Tibial nerve (tissue), 4 donors: Measurements from ENCODE around the gene UPB1. TPM values are rescaled to one million over a fixed set of nuclear protein-coding genes. Genes with fewer than 3 reads are reported as not detected.
A peak's percentile ranks its signal among the peaks of the same experiment; 100 is the strongest.

Experiments
- DNase-seq, 2 donors: peaks; one replicate each; pipeline ENCODE4 v3.0.0-alpha.2; 2019; ENCODE audit warnings: low spot score in 2 of 2
- H3K27ac ChIP-seq, 4 donors: fragments of 200-600 bp; sonication (generic) in 3 of 4; one replicate each; pipeline ENCODE4 v1.5.1; 2017 to 2019; ENCODE audit warnings: mild to moderate bottlenecking in 1 of 4
- H3K27me3 ChIP-seq, 2 donors: fragments of 200-600 bp; sonication (generic) in 1 of 2; one replicate each; pipeline versions ENCODE4 v1.5.1 to v1.6.0; 2017 to 2019
- H3K36me3 ChIP-seq, 3 donors: fragments of 200-600 bp; sonication (generic); one replicate each; pipeline ENCODE4 v1.5.1; 2018 to 2019
- H3K4me1 ChIP-seq, 4 donors: fragments of 200-600 bp; sonication (generic) in 3 of 4; one replicate each; pipeline ENCODE4 v1.5.1; 2017 to 2019
- H3K4me3 ChIP-seq, 4 donors: fragments of 200-600 bp; sonication (generic) in 3 of 4; one replicate each; pipeline ENCODE4 v1.5.1; 2017 to 2019; ENCODE audit warnings: mild to moderate bottlenecking in 1 of 4, moderate library complexity in 1 of 4
- H3K9me3 ChIP-seq, 4 donors: fragments of 200-600 bp; sonication (generic) in 3 of 4; one replicate each; pipeline ENCODE4 v1.5.1; 2017 to 2019
- EP300 ChIP-seq, 2 donors: sonication (generic); formaldehyde crosslinking; IDR thresholded peaks; one replicate each; pipeline ENCODE4 v1.6.1; 2017; ENCODE audit warnings: antibody characterized with exemption in 2 of 2, mild to moderate bottlenecking in 1 of 2
- POLR2A ChIP-seq, 2 donors: fragments of 450-650 bp; IDR thresholded peaks; one replicate each; pipeline ENCODE4 v1.6.1; 2017; ENCODE audit warnings: antibody characterized with exemption in 2 of 2, mild to moderate bottlenecking in 2 of 2, moderate library complexity in 2 of 2
- WGBS, 2 donors: methylation state at CpG; one replicate each; pipeline ENCODE4 v1.1.5; 2018; 5-methylcytosine and 5-hydroxymethylcytosine counted together
- total RNA-seq, 4 donors: library from RNA; depleted of rRNA; stranded (reverse); fragments of >200 nt; gene quantifications; one replicate each; pipeline ENCODE4 v1.1.0, GENCODE V29; 2016
- TF ChIP-seq, protein P1 (sequence below), 5 experiments: fragments of 200-600 bp in 3 of 5; fragments of 450-650 bp in 2 of 5; sonication (generic) in 3 of 5; IDR thresholded peaks; one replicate each; pipeline ENCODE4 v1.5.1; 2016 to 2019; ENCODE audit warnings: antibody characterized with exemption in 5 of 5, mild to moderate bottlenecking in 3 of 5, moderate library complexity in 2 of 5

UPB1 gene
- total RNA-seq, 4 donors from 2014 or later = 0.44 to 0.98 (median 0.63) TPM; not detected in 1

DNA sequence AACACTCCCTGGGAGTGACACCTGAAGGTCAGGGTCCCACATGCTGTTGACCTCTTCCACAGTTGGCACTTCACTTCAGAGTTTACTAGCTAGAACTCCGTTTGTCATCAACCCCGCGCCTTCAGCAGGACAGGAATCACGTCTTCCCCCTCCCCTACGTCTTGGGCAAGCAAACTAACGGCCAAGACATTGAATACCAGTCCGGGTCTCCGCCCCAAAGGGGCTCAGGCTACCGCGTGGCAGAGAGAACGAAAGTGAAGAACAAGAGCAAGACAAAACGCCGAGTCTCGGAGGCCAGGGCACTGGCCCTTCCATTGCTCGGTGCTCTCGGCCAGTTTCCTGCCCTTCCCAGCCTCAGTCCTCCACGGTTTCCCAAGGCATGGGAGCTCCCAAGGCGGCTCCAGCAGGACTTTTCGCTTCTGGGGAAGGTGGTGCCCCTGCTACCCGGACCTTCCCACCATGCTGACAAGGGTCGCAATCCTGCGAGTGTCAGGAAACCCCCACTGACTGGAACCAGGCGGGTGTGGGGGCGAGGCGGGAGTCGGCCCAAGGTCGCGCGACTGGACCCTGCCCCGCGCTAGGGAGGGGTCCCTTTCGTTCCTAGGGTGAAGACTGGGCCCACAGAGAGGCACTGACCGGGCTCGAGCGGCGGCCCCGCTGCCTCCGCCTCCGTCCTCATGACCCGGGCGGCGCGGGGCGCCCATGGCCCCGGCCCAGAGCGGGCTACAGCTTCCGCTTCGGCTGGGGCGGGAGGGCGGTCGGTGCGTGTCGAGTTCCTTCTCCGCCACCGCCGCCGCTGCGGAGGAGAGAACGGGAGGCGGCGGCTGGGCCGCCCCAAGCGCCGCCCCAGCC, 59.4 kb downstream of the UPB1 start, which contains the start of gene GUCD1:
Gene GUCD1, minus strand, starts transcription at position 826 of the 852 bp plus-strand sequence. Its CDS starts 147 bp downstream, at position 679.
- Histone ChIP-seq H3K4me1 (peaks cover 5 to 69% (median 33%) of the 10 kb centered on the region in 4 donors), H3K27ac (peak within 1 kb of the TSS; percentile 93 to 99 (median 96)), H3K36me3 (peaks cover 3 to 28% (median 11%) of the 10 kb centered on the region in 3 donors), H3K27me3 (no peaks in the 10 kb centered on the region), H3K9me3 (no peaks in the 10 kb centered on the region), H3K4me3 (peak within 1 kb of the TSS; percentile 84 to 95 (median 88))
- TF ChIP-seq, protein P1, sequence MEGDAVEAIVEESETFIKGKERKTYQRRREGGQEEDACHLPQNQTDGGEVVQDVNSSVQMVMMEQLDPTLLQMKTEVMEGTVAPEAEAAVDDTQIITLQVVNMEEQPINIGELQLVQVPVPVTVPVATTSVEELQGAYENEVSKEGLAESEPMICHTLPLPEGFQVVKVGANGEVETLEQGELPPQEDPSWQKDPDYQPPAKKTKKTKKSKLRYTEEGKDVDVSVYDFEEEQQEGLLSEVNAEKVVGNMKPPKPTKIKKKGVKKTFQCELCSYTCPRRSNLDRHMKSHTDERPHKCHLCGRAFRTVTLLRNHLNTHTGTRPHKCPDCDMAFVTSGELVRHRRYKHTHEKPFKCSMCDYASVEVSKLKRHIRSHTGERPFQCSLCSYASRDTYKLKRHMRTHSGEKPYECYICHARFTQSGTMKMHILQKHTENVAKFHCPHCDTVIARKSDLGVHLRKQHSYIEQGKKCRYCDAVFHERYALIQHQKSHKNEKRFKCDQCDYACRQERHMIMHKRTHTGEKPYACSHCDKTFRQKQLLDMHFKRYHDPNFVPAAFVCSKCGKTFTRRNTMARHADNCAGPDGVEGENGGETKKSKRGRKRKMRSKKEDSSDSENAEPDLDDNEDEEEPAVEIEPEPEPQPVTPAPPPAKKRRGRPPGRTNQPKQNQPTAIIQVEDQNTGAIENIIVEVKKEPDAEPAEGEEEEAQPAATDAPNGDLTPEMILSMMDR (IDR thresholded peaks at IDR 0.05) = no peak
- peak; percentile 50 to 82 for TF ChIP-seq POLR2A (IDR thresholded peaks at IDR 0.05)
- peak in 1 of 2 donors; percentile 74 for TF ChIP-seq EP300 (IDR thresholded peaks at IDR 0.05)
- no peak for DNase-seq
- WGBS, 2 donors = 0% methylated on average over 31 to 55 of the region's 64 CpGs

DNA sequence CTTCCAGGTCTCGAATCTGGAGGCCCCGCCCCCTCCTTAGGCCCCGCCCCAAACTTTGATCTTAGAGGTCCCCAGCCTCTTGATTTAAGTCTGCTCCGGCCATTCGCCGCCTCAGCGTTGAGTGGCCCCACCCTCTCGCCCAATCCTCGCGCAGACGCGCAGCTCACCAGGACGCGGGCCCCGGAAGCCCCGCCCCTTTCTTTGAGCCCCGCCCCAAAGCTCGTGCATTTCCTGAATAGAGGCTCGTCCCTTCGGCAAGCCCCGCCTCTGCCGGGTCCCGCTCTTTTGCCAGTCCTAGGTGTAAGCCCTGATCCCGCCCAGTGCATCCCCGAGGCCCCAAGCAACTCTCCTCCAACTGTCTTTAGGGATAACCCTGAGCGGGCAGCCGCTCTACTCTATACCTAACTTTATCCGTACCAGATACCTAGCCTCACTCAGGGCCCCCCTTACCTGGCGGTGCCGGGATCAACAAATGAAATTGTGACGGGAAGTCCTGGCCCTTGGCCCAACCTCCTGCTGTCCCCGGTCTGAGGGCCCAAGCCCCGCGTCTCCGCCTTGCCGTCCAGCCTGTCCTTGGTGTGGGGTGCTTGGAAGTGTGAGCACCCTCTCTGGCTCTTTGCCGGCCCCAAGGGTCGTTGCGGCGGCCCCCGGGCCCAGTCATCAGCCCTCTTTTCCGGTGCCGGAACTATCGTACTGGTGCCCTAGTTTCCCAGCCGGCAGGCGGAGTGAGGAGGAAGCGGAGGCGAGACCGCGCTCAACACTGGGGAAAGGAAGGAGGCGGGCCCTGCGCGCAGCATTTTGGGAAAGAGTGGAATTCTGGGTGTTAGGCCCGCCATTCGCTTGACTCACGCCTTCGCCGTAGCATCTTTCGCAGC, 60.3 kb downstream of the UPB1 start, which contains the start of gene SNRPD3:
Gene SNRPD3, plus strand, starts transcription at position 835 of the 875 bp plus-strand sequence. CDS start 1,676 bp downstream, outside the sequence.
- Histone ChIP-seq H3K9me3 (no peaks in the 10 kb centered on the region), H3K4me3 (peak within 1 kb of the TSS; percentile 84 to 95 (median 88)), H3K27me3 (no peaks in the 10 kb centered on the region), H3K27ac (peak within 1 kb of the TSS; percentile 93 to 99 (median 96)), H3K36me3 (peaks cover 3 to 31% (median 11%) of the 10 kb centered on the region in 3 donors), H3K4me1 (peaks cover 5 to 71% (median 33%) of the 10 kb centered on the region in 4 donors)
- peak; percentile 63 to 95 for TF ChIP-seq EP300 (IDR thresholded peaks at IDR 0.05)
- peak; percentile 28 to 32 for TF ChIP-seq POLR2A (IDR thresholded peaks at IDR 0.05)
- TF ChIP-seq, protein P1 (IDR thresholded peaks at IDR 0.05) = peak in 3 of 5 experiments; percentile 12 to 81 (median 70)
- peak; percentile 99 to 100 for DNase-seq
- WGBS, 2 donors = 0% methylated on average over 46 to 56 of the region's 59 CpGs

DNA sequence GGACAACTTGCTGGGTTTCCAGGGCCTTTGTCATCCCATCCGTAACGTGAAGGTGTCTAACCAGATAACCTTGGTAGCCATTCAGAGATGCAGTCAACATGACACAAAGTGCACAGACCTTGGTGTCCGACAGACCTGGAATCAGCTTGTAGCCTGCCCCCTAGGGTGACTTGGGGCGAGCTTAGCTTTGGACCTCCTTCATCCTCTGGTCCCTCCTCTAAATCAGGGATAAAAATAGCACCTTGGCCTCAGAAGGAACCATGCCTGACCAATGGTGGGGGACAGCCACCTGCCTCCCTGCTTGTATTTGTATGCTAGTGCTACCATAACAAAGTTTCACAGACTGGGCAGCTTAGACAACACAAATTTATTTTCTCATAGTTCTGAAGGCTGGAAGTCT, 64.3 kb downstream of the UPB1 start:
- no peak for DNase-seq
- no peak overlapping the region for H3K27ac ChIP-seq

DNA sequence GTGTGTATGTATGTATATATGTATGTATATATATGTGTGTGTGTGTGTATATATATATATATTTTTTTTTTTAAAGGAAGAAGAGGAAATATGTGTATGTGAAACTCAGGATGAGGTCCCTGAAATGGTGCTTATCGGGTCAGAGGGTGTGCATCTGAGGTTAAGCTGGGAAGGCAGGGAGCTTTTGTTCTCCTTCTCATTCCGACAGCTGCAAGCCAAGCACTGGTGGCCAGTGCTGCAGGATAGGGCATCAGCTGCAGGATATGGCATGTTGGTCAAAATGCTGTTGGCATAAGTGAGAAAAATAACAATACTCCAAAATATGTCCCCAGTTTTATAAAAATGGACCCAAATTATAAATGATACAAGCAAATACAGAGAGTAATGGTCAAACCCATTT, 68.1 kb downstream of the UPB1 start:
- Histone ChIP-seq H3K27me3 (no peaks in the 10 kb centered on the region), H3K4me1 (peaks cover 3 to 75% (median 14%) of the 10 kb centered on the region in 4 donors), H3K4me3 (no peak overlapping the region), H3K9me3 (no peaks in the 10 kb centered on the region), H3K36me3 (peaks cover 4 to 46% (median 15%) of the 10 kb centered on the region in 3 donors), H3K27ac (no peak overlapping the region)
- TF ChIP-seq EP300 (IDR thresholded peaks at IDR 0.05) (no peak), POLR2A (IDR thresholded peaks at IDR 0.05) (no peak)
- TF ChIP-seq, protein P1 (IDR thresholded peaks at IDR 0.05) = no peak
- 75 to 80% methylated on average over 2 of the region's 2 CpGs for WGBS, 2 donors
- no peak for DNase-seq

More for the DNA sequence above, 64.3 kb downstream of the UPB1 start:
- TF ChIP-seq, protein P1 (IDR thresholded peaks at IDR 0.05) = no peak
- TF ChIP-seq EP300 (IDR thresholded peaks at IDR 0.05) = no peak
- TF ChIP-seq POLR2A (IDR thresholded peaks at IDR 0.05) = no peak
- 63 to 79% methylated on average over 4 of the region's 4 CpGs for WGBS, 2 donors
- Histone ChIP-seq H3K36me3 (peaks cover 7 to 44% (median 11%) of the 10 kb centered on the region in 3 donors), H3K4me1 (peaks cover 5 to 67% (median 21%) of the 10 kb centered on the region in 4 donors), H3K27me3 (no peaks in the 10 kb centered on the region), H3K9me3 (no peaks in the 10 kb centered on the region), H3K4me3 (no peak overlapping the region)
